22Rv1 (cell line): ENCODE results near the gene OCIAD2.

Source experiments
- ZFX ChIP-seq: fragments of 450-650 bp; IDR thresholded peaks from 2 replicates; pipeline ENCODE4 v1.6.1; 2017; ENCODE audit warnings: antibody characterized with exemption, borderline replicate concordance
- TF ChIP-seq, protein P1 (sequence below): fragments of 450-650 bp; IDR thresholded peaks from 2 replicates; pipeline ENCODE4 v1.5.1; 2017; ENCODE audit warnings: mild to moderate bottlenecking

DNA sequence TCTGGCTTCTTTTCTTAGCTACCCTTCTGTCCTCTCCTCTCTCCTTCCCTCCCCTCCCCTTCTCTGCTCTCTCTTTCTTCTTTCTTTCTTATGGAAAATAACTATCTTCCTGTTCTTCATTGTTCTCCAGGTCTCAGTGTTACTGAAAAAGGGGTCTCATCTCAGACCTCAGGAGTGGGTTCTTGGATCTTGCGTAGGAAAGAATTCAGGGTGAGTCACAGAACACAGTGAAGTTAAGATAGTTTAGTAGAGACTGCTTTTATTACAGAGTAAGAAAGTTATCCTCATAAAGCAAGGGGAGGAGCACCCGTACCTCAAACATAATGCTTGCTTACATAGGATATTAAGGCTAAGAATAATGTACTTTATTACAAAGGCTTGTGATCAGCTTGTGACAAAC, 47.7 kb upstream of the OCIAD2 start:
- TF ChIP-seq, protein P1, sequence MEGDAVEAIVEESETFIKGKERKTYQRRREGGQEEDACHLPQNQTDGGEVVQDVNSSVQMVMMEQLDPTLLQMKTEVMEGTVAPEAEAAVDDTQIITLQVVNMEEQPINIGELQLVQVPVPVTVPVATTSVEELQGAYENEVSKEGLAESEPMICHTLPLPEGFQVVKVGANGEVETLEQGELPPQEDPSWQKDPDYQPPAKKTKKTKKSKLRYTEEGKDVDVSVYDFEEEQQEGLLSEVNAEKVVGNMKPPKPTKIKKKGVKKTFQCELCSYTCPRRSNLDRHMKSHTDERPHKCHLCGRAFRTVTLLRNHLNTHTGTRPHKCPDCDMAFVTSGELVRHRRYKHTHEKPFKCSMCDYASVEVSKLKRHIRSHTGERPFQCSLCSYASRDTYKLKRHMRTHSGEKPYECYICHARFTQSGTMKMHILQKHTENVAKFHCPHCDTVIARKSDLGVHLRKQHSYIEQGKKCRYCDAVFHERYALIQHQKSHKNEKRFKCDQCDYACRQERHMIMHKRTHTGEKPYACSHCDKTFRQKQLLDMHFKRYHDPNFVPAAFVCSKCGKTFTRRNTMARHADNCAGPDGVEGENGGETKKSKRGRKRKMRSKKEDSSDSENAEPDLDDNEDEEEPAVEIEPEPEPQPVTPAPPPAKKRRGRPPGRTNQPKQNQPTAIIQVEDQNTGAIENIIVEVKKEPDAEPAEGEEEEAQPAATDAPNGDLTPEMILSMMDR, result no peak
- TF ChIP-seq ZFX, result no peak
